ENCODE results near the gene PSMD9. TPM values are rescaled to one million over a fixed set of nuclear protein-coding genes. Genes with fewer than 3 reads are reported as not detected.
A peak's percentile ranks its signal among the peaks of the same experiment; 100 is the strongest.

Gene PSMD9
- total and polyA plus RNA-seq, 10 of the 15 experiments (the other 5 are each of a cell fraction or from before 2014, with no cell fraction given), result 14.6 to 152 (median 58.1) TPM

DNA sequence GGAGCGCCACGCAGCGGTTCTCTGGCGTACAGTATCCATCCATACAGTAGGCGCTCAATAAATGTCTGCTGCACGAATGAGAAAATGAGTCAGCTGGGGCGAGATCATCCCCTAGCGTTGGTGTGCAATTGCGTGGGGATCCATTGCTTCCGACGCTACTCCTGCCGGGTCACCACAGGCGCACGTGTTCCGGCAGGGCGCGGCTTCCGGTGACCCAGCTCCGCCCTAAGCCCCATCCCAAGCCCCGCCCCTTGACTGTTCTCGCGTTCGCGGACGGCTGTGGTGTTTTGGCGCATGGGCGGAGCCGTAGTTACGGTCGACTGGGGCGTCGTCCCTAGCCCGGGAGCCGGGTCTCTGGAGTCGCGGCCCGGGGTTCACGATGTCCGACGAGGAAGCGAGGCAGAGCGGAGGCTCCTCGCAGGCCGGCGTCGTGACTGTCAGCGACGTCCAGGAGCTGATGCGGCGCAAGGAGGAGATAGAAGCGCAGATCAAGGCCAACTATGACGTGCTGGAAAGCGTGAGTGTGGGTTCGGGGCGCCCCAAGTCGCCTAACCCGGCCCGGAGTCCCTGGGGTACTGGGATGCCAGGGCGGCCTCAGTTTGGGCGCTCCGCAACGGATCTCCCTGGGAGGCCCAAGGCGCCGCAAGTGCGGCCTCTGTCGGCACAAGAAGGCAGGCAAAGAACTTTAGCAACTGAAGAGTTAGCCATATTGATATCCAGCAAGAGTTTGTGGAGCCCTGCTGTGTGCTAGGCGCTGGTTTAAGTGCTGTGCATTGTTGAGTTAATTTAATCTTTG is at the start of gene PSMD9 (continued):
- TF ChIP-seq IRF4 (IDR thresholded peaks at IDR 0.05; ENCODE audit: low read depth, low read length) (no peak), HDAC2 (IDR thresholded peaks at IDR 0.05) (0 out of 2 replicates have a peak, but pooled peaks have one; percentile 14), STAT3 (IDR thresholded peaks at IDR 0.05; ENCODE audit: low read depth, low read length) (peak; percentile 56; the same call in 1 of the 2 replicates), FOXM1 (IDR thresholded peaks at IDR 0.05; ENCODE audit: low read depth, low read length) (no peak), ATF7 (IDR thresholded peaks at IDR 0.05; ENCODE audit: low read depth) (peak; percentile 79), POLR2AphosphoS5 (IDR thresholded peaks at IDR 0.05; ENCODE audit: low read length) (peak; percentile 79), NKRF (conservative IDR thresholded peaks at IDR 0.05) (peak; percentile 89), EGR1 (IDR thresholded peaks at IDR 0.05; ENCODE audit: borderline replicate concordance in 1 of 2, low read depth in 2 of 2, low read length in 2 of 2) (peak in 1 of 2 experiments; percentile 64; a peak in 1 of 3 replicates), MYB (IDR thresholded peaks at IDR 0.05; ENCODE audit: borderline replicate concordance, low read depth, low read length) (no peak), SIN3A (IDR thresholded peaks at IDR 0.05; ENCODE audit: low read depth, low read length) (peak; percentile 91), CHD1 (IDR thresholded peaks at IDR 0.05; ENCODE audit: low read depth, low read length) (no peak), CEBPB (IDR thresholded peaks at IDR 0.05; ENCODE audit: borderline replicate concordance in 1 of 2, low read depth in 2 of 2, low read length in 2 of 2) (no peak), TAF1 (IDR thresholded peaks at IDR 0.05; ENCODE audit: borderline replicate concordance, low read depth, low read length) (peak; percentile 34; the same call in 1 of the 2 replicates), IRF5 (IDR thresholded peaks at IDR 0.05; ENCODE audit: borderline replicate concordance) (no peak), ZBED1 (IDR thresholded peaks at IDR 0.05; ENCODE audit: borderline replicate concordance) (no peak)
- TF ChIP-seq, protein P1, sequence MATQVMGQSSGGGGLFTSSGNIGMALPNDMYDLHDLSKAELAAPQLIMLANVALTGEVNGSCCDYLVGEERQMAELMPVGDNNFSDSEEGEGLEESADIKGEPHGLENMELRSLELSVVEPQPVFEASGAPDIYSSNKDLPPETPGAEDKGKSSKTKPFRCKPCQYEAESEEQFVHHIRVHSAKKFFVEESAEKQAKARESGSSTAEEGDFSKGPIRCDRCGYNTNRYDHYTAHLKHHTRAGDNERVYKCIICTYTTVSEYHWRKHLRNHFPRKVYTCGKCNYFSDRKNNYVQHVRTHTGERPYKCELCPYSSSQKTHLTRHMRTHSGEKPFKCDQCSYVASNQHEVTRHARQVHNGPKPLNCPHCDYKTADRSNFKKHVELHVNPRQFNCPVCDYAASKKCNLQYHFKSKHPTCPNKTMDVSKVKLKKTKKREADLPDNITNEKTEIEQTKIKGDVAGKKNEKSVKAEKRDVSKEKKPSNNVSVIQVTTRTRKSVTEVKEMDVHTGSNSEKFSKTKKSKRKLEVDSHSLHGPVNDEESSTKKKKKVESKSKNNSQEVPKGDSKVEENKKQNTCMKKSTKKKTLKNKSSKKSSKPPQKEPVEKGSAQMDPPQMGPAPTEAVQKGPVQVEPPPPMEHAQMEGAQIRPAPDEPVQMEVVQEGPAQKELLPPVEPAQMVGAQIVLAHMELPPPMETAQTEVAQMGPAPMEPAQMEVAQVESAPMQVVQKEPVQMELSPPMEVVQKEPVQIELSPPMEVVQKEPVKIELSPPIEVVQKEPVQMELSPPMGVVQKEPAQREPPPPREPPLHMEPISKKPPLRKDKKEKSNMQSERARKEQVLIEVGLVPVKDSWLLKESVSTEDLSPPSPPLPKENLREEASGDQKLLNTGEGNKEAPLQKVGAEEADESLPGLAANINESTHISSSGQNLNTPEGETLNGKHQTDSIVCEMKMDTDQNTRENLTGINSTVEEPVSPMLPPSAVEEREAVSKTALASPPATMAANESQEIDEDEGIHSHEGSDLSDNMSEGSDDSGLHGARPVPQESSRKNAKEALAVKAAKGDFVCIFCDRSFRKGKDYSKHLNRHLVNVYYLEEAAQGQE (IDR thresholded peaks at IDR 0.05; ENCODE audit: low read depth, low read length), result no peak
- TF ChIP-seq, protein P2, sequence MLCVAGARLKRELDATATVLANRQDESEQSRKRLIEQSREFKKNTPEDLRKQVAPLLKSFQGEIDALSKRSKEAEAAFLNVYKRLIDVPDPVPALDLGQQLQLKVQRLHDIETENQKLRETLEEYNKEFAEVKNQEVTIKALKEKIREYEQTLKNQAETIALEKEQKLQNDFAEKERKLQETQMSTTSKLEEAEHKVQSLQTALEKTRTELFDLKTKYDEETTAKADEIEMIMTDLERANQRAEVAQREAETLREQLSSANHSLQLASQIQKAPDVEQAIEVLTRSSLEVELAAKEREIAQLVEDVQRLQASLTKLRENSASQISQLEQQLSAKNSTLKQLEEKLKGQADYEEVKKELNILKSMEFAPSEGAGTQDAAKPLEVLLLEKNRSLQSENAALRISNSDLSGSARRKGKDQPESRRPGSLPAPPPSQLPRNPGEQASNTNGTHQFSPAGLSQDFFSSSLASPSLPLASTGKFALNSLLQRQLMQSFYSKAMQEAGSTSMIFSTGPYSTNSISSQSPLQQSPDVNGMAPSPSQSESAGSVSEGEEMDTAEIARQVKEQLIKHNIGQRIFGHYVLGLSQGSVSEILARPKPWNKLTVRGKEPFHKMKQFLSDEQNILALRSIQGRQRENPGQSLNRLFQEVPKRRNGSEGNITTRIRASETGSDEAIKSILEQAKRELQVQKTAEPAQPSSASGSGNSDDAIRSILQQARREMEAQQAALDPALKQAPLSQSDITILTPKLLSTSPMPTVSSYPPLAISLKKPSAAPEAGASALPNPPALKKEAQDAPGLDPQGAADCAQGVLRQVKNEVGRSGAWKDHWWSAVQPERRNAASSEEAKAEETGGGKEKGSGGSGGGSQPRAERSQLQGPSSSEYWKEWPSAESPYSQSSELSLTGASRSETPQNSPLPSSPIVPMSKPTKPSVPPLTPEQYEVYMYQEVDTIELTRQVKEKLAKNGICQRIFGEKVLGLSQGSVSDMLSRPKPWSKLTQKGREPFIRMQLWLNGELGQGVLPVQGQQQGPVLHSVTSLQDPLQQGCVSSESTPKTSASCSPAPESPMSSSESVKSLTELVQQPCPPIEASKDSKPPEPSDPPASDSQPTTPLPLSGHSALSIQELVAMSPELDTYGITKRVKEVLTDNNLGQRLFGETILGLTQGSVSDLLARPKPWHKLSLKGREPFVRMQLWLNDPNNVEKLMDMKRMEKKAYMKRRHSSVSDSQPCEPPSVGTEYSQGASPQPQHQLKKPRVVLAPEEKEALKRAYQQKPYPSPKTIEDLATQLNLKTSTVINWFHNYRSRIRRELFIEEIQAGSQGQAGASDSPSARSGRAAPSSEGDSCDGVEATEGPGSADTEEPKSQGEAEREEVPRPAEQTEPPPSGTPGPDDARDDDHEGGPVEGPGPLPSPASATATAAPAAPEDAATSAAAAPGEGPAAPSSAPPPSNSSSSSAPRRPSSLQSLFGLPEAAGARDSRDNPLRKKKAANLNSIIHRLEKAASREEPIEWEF (IDR thresholded peaks at IDR 0.05; ENCODE audit: insufficient replicate concordance, low read depth, low read length), result no peak

Measured in GM12878 (cell line).